ENCODE data around the gene ABITRAM.
"Not testable (repeated sequence)": the region's sequence is repeated elsewhere in the genome, so short reads cannot be mapped to it uniquely, and the experiment has no call there.

ABITRAM gene

DNA sequence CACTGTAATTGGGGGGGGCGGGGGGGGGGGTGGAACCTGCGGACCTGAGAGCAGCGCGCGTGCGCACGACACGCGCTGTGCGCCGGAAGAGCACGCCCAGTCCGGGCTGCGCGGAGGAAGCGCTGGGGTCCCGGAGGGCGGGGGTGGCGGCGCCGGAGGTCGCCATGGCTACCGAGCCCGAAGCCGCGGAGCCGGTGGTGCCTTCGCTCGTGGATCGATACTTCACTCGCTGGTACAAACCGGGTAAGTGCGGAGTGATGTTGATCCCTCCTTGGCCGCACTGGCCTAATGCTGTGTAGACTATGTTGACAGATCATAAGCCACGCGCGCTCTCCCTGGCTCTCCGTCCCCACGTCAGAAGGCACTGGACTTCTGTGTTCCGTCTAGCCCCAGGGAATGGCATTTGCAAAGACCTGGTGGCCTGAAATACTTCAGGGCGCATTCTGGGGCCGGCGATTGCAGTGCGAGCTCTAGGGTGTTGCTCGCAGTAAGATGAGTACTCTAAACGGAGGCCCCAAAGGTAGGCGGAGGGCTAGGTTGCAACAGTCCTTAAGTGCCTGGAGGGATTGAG is at the start of gene ABITRAM:
ABITRAM (plus strand) TSS at position 78 of the 571 bp plus-strand sequence; CDS start at position 165, 87 bp downstream.
- peak; percentile 83 for DNase-seq (ENCODE audit: low read depth)

DNA sequence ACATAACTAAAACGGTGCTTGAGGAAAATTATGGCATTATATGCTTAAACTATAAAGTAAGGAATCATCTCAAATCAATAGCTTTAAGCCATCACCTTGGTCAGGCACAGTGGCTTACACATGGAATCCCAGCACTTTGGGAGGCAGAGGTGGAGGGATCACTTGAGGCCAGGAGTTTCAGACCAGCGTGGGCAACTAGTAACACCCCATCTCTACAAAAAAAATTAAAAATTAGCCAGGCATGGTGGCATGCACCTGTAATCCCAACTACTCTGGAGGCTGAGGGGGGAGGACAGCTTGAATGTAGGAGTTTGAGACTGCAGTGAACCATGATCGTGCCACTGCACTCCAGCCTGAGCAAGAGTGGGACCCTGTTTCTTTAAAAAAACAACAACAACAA is 49.5 kb upstream of the ABITRAM start:
- no peak for DNase-seq (ENCODE audit: low read depth)

GRCh38 chr9:108885643-108886348 is 48.4 kb upstream of the ABITRAM start:
- DNase-seq (ENCODE audit: low read depth): peak; percentile 65

DNA sequence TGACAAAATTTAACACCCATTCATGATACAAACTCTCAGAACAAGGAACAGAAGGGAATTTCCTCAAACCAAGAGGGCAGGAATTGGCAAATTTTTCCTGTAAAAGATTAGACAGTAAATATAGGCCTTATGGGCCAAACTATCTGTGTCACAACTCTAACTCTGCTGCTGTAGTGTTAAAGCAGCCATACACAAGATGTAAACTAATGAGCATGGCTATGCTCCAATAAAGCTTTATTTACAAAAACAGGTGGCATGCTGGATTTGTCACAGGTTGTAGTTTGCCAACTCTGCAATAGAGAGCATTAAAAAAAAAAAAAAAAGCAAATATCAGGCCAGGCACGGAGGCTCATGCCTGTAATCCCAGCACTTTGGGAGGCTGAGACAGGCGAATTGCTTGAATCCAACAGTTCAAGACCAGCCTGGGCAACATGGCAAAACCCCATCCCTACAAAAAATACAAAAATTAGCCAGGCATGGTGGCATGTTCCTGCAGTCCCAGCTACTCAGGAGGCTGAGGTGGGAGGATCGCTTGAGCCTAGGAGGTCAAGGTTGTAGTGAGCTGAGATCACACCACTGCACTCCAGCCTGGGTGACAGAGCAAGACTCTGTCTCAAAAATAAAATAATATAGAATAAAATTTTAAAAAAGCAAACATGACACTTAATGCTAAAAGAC is 47.5 kb upstream of the ABITRAM start:
- not testable (repeated sequence) for DNase-seq (ENCODE audit: low read depth)

DNA sequence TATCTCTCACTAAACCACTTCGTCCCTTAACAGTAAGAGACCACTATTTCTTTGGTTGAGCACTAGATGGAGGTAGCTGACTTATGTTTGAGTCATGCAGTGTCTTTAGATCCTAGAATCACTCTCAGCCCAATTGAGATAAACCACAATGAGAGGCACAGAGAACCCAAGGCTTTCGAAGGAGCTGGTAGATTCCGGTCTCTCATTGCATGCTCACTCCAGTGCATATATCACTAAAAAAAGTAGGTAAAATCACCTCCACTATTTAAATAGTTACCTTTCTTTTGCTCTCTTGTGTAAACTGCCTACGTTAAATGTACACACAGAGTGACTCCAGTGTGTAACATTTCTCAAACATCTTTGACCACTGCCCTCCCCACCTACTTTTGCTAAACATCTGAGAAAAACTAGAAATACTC is 44.5 kb upstream of the ABITRAM start:
- no peak for DNase-seq (ENCODE audit: low read depth)

GRCh38 chr9:108894225-108894997 is 39.8 kb upstream of the ABITRAM start:
- DNase-seq (ENCODE audit: low read depth): no peak

DNA sequence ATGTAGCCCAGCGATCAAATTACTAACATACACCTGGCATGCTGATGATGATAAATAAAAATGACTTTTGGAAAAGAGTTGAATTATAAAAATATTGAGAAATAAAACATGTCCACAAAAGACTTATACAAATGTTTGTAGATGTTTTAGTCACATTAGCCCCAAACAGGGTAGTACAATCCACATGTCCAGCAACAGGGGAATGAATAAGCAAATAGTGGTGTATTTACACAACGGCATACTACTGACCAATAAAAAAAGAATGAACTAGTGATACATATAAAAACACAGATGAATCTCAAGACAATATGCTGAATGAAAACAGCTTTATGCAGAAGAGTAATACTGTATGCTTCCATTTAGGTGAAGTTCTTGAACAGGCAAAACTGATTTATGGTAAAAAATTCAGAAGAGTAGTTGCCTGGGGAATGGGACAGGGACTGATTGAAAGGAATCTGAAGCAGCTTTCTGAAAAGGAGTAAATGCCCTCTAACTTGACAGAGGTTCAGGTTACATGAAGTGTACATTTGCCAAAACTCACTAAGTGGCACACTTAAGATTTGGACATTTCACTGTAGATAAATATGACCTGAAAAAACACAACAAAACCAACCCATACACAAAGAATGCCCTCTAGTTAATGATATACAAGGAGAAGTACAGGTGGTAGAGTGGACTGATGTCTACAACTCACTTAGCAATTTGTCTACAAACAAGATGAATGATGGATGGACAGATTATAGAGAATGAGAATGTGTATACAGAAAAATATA is 36.7 kb upstream of the ABITRAM start:
- no peak for DNase-seq (ENCODE audit: low read depth)

- DNase-seq (ENCODE audit: low read depth): not testable (repeated sequence)
Measured at GRCh38 chr9:108899023-108899695, 35.0 kb upstream of the ABITRAM start.

DNA sequence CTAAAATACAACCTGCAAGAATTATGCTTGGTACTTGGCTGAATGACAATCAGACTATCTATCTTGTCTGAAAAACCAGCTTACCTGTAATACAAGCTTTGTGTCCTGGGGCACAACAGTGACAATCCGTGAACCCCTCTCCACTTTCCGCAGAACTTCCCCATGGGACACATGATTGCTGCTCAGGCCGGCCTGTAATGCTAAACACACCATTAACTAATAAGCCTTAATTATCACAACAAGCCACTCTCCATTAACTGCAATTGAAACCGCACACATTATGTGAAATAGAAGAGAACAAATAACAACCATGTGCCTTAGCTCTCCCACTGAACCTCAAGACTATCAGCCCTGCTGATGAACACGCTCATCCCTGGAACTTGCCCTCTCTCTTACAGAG is 34.0 kb upstream of the ABITRAM start:
- DNase-seq (ENCODE audit: low read depth): no peak

- no peak for DNase-seq (ENCODE audit: low read depth)
Measured at GRCh38 chr9:108903420-108904103, 30.6 kb upstream of the ABITRAM start.

DNA sequence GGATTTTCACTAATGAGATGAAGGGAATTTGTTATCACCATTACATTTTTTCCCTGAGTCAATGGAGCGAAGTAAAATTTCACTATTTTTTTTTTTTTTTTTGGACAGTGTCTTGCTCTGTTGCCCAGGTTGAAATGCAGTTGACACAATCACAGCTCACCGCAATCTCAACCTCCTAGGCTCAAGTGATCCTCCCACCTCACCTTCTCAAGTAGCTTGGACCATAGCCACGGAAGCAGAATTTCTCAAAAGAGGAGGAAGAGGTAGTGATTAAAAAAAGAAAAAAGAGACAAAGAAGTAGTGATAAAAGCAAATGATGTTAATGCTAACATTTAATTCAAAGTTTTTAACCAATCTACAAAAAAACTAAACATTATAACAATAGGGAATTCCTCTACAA is 30.0 kb upstream of the ABITRAM start:
- no peak for DNase-seq (ENCODE audit: low read depth)

DNA sequence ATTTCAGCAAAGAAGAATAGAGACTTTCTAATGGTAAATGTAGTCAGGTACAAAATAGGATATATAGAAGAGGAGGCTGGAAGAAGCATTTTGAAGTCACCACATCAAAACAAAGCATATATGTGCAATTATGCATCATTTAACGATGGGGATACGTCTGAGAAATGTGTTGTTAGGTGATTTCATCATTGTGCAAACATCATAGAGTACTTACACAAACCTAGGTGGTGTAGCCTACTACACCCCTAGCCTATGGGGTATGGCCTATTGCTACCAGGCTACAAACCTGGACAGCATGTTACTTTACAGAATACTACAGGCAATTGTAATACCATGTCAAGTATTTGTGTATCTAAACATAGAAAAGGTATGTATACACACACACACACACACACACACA is 28.7 kb upstream of the ABITRAM start:
- DNase-seq (ENCODE audit: low read depth): no peak

GRCh38 chr9:108910402-108910801 is 23.8 kb upstream of the ABITRAM start:
- DNase-seq (ENCODE audit: low read depth): no peak

DNA sequence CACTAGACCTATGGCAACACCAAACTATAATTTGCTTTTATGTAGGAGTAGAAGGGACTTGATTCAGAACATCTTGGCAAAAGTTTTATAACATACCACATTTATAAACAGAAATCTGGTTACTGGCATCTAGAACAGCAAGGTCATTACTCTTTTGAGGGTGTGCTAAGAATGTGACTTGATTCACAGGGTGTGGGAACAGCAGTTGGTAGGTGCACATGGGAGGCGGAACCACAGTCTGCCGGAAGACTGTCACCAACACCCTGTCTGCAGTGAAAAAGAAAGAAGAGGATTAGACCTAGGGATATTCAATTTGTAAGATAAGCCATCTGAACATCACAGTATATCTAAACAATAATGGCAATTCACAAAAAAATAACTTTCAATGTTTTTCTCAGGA is 23.3 kb upstream of the ABITRAM start:
- DNase-seq (ENCODE audit: low read depth): no peak

GRCh38 chr9:108911820-108912219 is 22.4 kb upstream of the ABITRAM start:
- DNase-seq (ENCODE audit: low read depth): no peak

- peak; percentile 26 for DNase-seq (ENCODE audit: low read depth)
Measured at GRCh38 chr9:108913391-108913790, 20.8 kb upstream of the ABITRAM start.

DNA sequence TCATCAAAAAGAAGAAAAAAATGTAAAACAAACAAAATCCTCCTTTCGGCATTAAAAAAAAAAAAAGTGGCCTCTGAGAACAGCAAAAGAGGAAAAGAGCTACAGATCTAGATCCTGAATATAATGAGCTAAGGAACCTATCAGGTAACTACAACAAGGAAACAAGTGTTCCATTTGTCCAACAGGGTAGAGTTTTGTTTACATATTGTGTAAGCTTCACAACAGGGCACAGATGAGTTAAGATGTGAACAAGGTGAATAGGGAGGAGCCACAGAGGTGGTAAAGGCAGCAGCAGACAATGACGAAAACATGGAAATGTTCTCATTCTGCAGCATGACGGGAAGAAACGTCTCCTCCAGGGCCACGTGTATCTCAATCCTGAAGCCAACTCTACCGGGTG is 14.7 kb upstream of the ABITRAM start:
- DNase-seq (ENCODE audit: low read depth): no peak

- DNase-seq (ENCODE audit: low read depth): not testable (repeated sequence)
Measured at GRCh38 chr9:108920401-108920800, 13.8 kb upstream of the ABITRAM start.

- DNase-seq (ENCODE audit: low read depth): no peak
Measured at GRCh38 chr9:108921200-108921599, 13.0 kb upstream of the ABITRAM start.

- DNase-seq (ENCODE audit: low read depth): no peak
Measured at GRCh38 chr9:108924466-108924865, 9.7 kb upstream of the ABITRAM start.

- no peak for DNase-seq (ENCODE audit: low read depth)
Measured at GRCh38 chr9:108928386-108928785, 5.8 kb upstream of the ABITRAM start.
